Measurements from ENCODE around the gene MICAL2.

GRCh38 chr11:12103411-12104225 is 6.8 kb upstream of the MICAL2 start:
- TF ChIP-seq CTCF (IDR thresholded peaks at IDR 0.05 in 2 of 3, conservative IDR thresholded peaks at IDR 0.05 in 1 of 3; ENCODE audit: borderline replicate concordance in 1 of 3, insufficient read depth in 1 of 3, low read depth in 2 of 3, low read length in 2 of 3) (no peak), YY1 (IDR thresholded peaks at IDR 0.05; ENCODE audit: extremely low read depth, insufficient replicate concordance, low read depth, low read length) (no peak), EZH2 (IDR thresholded peaks at IDR 0.05) (no peak), POLR2A (IDR thresholded peaks at IDR 0.05; ENCODE audit: borderline replicate concordance, extremely low read depth, insufficient read depth, insufficient read length) (no peak), MAX (IDR thresholded peaks at IDR 0.05) (no peak)

All from HCT116 (cell line).